Astrocyte (in vitro differentiated cells and primary cell): Measurements from ENCODE around the gene CLIC1.

ENCODE experiments used
- EZH2 ChIP-seq: IDR thresholded peaks from 2 replicates; pipeline ENCODE4 v1.6.1; 2012; ENCODE audit warnings: mild to moderate bottlenecking, low read length, inconsistent platforms; ENCODE audit not compliant: insufficient read depth
- TF ChIP-seq, protein P1 (sequence below): IDR thresholded peaks from 2 replicates; pipeline ENCODE4 v1.5.1; 2011; ENCODE audit warnings: low read depth, mild to moderate bottlenecking, inconsistent platforms, low read length, moderate library complexity; ENCODE audit not compliant: insufficient read depth

DNA sequence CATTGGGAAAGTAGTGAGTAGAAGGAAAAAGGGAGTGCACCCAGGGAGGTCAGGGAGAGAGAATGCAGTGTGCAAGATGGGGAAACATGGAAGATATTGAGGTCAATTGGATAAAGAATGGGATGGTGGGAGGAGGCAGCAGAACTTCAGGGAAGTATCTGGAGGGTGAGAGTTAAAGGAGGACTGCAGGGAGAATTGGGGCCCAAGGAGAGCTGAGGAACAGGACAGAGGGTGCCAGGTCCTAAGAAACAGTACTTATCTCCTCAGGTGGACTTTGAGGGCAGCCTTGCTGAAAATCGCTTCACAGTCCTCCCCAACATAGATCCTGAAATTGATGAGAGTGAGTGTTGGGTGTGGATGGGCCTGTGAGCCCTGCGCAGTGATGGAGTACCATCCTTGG, 22.0 kb upstream of the CLIC1 start:
- TF ChIP-seq, protein P1, sequence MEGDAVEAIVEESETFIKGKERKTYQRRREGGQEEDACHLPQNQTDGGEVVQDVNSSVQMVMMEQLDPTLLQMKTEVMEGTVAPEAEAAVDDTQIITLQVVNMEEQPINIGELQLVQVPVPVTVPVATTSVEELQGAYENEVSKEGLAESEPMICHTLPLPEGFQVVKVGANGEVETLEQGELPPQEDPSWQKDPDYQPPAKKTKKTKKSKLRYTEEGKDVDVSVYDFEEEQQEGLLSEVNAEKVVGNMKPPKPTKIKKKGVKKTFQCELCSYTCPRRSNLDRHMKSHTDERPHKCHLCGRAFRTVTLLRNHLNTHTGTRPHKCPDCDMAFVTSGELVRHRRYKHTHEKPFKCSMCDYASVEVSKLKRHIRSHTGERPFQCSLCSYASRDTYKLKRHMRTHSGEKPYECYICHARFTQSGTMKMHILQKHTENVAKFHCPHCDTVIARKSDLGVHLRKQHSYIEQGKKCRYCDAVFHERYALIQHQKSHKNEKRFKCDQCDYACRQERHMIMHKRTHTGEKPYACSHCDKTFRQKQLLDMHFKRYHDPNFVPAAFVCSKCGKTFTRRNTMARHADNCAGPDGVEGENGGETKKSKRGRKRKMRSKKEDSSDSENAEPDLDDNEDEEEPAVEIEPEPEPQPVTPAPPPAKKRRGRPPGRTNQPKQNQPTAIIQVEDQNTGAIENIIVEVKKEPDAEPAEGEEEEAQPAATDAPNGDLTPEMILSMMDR, result no peak
- no peak for TF ChIP-seq EZH2
